ENCODE results near the gene NDNF. TPM values are rescaled to one million over a fixed set of nuclear protein-coding genes. Genes with fewer than 3 reads are reported as not detected.

Gene NDNF
- total RNA-seq, 1 donor from 2014 or later: 0.34 TPM

DNA sequence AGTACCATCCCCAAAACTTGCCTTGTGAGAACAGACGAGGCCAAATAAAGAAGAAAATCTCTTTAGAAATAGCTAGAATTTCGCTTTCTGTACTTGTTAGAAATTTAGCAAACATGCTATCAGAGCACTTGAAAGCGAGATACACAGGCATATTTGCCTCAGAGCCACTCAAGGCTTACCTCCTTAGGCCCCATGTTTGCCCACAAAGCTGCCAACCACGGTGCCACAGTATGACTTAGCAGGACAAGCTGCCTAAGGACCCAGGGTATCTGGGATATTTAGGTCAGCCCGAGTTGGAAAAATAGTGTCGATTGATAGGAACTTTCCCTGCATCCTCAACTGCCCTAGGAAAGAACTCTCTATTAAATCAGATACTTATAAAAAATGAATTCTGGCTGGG lies 24.2 kb downstream of the NDNF start:
- H3K9ac ChIP-seq (ENCODE audit: low read length): no peak overlapping the region
- no peaks in the 10 kb centered on the region for H3K9me3 ChIP-seq (ENCODE audit: insufficient read depth, low read depth, low read length)
- no peak for FAIRE-seq
- no peaks in the 10 kb centered on the region for H3K4me1 Mint-ChIP-seq (ENCODE audit: low read depth, unreplicated experiment)
- no peak overlapping the region for H3K4me3 ChIP-seq (ENCODE audit: insufficient read depth, low read depth, low read length)
- no peaks in the 10 kb centered on the region for H3K36me3 Mint-ChIP-seq (ENCODE audit: low read depth, unreplicated experiment)
- no peak overlapping the region for H2AFZ ChIP-seq (ENCODE audit: low read depth, low read length)
- no peaks in the 10 kb centered on the region for H3K9me3 Mint-ChIP-seq (ENCODE audit: unreplicated experiment)
- no peaks in the 10 kb centered on the region for H3K36me3 ChIP-seq (ENCODE audit: insufficient read depth, low read length)
- TF ChIP-seq CTCF (IDR thresholded peaks at IDR 0.05; ENCODE audit: insufficient read depth, low read depth, low read length): no peak
- no peak for TF ChIP-seq EZH2 (IDR thresholded peaks at IDR 0.05; ENCODE audit: insufficient read depth, low read length)
- H3K27ac Mint-ChIP-seq (ENCODE audit: unreplicated experiment): no peak overlapping the region
- H4K20me1 ChIP-seq (ENCODE audit: insufficient read depth, low read length): no peaks in the 10 kb centered on the region
- H3K27me3 Mint-ChIP-seq (ENCODE audit: low read depth, unreplicated experiment): no peaks in the 10 kb centered on the region
- no peaks in the 10 kb centered on the region for H3K27me3 ChIP-seq (ENCODE audit: insufficient read depth, low read length)
- no peak for DNase-seq (ENCODE audit: low read depth)
- no peak overlapping the region for H3K4me2 ChIP-seq (ENCODE audit: low read length)
- H3K79me2 ChIP-seq (ENCODE audit: insufficient read depth, low read length): no peaks in the 10 kb centered on the region
- H3K4me1 ChIP-seq (ENCODE audit: insufficient read depth, low read length): no peaks in the 10 kb centered on the region
- H3K27ac ChIP-seq (ENCODE audit: low read depth, low read length): no peak overlapping the region
- no peak overlapping the region for H3K4me3 Mint-ChIP-seq (ENCODE audit: unreplicated experiment)

DNA sequence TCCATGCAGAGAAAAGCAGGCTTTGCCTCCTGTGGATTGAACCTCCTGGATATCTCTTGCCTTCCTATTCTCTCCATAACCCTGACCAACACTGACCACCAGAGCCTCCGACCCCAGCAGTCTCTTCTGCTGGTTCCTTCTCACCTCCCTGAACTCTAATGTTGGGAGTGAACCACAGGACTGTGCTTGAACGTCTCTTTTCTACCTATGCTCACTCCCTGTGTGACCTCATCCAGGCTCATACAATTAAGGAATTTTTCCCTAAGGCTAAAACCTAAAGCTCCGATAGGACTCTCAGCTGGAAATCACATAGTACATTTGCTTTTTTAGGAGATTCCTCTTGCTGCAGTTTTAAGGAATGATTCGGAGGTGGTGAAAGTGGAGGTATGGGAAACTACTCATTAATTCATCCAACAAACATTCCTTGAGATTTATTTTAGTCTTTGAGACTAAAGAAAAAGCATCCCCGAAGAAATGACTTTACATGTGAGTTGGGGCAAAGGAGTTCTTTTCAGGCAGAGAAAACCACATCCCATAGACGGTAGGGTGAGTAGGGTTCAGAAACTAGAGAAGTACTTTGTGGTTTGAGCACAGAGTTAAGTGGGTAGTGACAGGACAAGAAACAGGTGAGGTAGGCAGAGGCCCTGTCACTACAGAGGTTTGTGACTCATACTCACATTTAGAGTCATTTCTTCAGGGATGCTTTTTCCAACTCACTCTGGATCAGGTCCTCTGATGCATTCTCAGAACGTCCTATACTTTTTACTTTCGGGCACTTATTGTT lies 30.8 kb downstream of the NDNF start:
- FAIRE-seq: no peak
- Mint-ChIP-seq H3K27me3 (ENCODE audit: low read depth, unreplicated experiment) (no peaks in the 10 kb centered on the region), H3K4me1 (ENCODE audit: low read depth, unreplicated experiment) (no peaks in the 10 kb centered on the region)

More for the DNA sequence above, 30.8 kb downstream of the NDNF start:
- Histone ChIP-seq H3K79me2 (ENCODE audit: insufficient read depth, low read length) (no peaks in the 10 kb centered on the region), H3K4me2 (ENCODE audit: low read length) (no peak overlapping the region), H3K4me1 (ENCODE audit: insufficient read depth, low read length) (no peaks in the 10 kb centered on the region), H3K27ac (ENCODE audit: low read depth, low read length) (no peak overlapping the region), H3K9me3 (ENCODE audit: insufficient read depth, low read depth, low read length) (no peaks in the 10 kb centered on the region), H3K9ac (ENCODE audit: low read length) (no peak overlapping the region), H2AFZ (ENCODE audit: low read depth, low read length) (no peak overlapping the region), H3K36me3 (ENCODE audit: insufficient read depth, low read length) (no peaks in the 10 kb centered on the region), H3K27me3 (ENCODE audit: insufficient read depth, low read length) (no peaks in the 10 kb centered on the region), H3K4me3 (ENCODE audit: insufficient read depth, low read depth, low read length) (no peak overlapping the region), H4K20me1 (ENCODE audit: insufficient read depth, low read length) (no peaks in the 10 kb centered on the region)
- DNase-seq (ENCODE audit: low read depth): no peak
- no peak overlapping the region for H3K27ac Mint-ChIP-seq (ENCODE audit: unreplicated experiment)
- TF ChIP-seq EZH2 (IDR thresholded peaks at IDR 0.05; ENCODE audit: insufficient read depth, low read length) (no peak), CTCF (IDR thresholded peaks at IDR 0.05; ENCODE audit: insufficient read depth, low read depth, low read length) (no peak)
- no peaks in the 10 kb centered on the region for H3K9me3 Mint-ChIP-seq (ENCODE audit: unreplicated experiment)
- no peak overlapping the region for H3K4me3 Mint-ChIP-seq (ENCODE audit: unreplicated experiment)
- no peaks in the 10 kb centered on the region for H3K36me3 Mint-ChIP-seq (ENCODE audit: low read depth, unreplicated experiment)
